Stimulated activated naive CD4-positive, alpha-beta T cell treated with Interleukin-2 at 50 U/mL for 16 hours (primary cell): ENCODE results near the gene ROR1.
"Not testable (repeated sequence)": the region's sequence is repeated elsewhere in the genome, so short reads cannot be mapped to it uniquely, and the experiment has no call there.

Experiments
- DNase-seq: peaks from one replicate; lab custom pipeline; 2025; lab: John Stamatoyannopoulos, UW

Gene ROR1

GRCh38 chr1:64186138-64186897 is 412.5 kb downstream of the ROR1 start:
- DNase-seq = no peak

GRCh38 chr1:64186898-64187280 is 413.1 kb downstream of the ROR1 start:
- no peak for DNase-seq

- no peak for DNase-seq
Measured at GRCh38 chr1:64187646-64188045, 413.8 kb downstream of the ROR1 start.

- no peak for DNase-seq
Measured at GRCh38 chr1:64192290-64192689, 418.5 kb downstream of the ROR1 start.

GRCh38 chr1:64194168-64195080 is 420.6 kb downstream of the ROR1 start:
- no peak for DNase-seq

- DNase-seq = no peak
Measured at GRCh38 chr1:64195081-64195395, 421.2 kb downstream of the ROR1 start.

GRCh38 chr1:64196074-64196870 is 422.5 kb downstream of the ROR1 start:
- DNase-seq = no peak

GRCh38 chr1:64197076-64197475 is 423.3 kb downstream of the ROR1 start:
- DNase-seq = no peak

GRCh38 chr1:64199154-64199553 is 425.3 kb downstream of the ROR1 start:
- no peak for DNase-seq

GRCh38 chr1:64200064-64200463 is 426.2 kb downstream of the ROR1 start:
- no peak for DNase-seq

- DNase-seq = no peak
Measured at GRCh38 chr1:64203420-64203819, 429.6 kb downstream of the ROR1 start, which contains the start of gene UBE2U. TSS of gene UBE2U (plus strand) at chr1:64203623. CDS start at chr1:64204051, 428 bp downstream.

GRCh38 chr1:64209221-64209620 is 435.4 kb downstream of the ROR1 start:
- no peak for DNase-seq

GRCh38 chr1:64212031-64212430 is 438.2 kb downstream of the ROR1 start:
- no peak for DNase-seq

GRCh38 chr1:64215576-64215975 is 441.8 kb downstream of the ROR1 start:
- DNase-seq = no peak

- no peak for DNase-seq
Measured at GRCh38 chr1:64220241-64220640, 446.4 kb downstream of the ROR1 start.

GRCh38 chr1:64223329-64224151 is 449.7 kb downstream of the ROR1 start:
- DNase-seq = no peak

- not testable (repeated sequence) for DNase-seq
Measured at GRCh38 chr1:64224236-64224635, 450.4 kb downstream of the ROR1 start.

- DNase-seq = no peak
Measured at GRCh38 chr1:64228167-64228957, 454.5 kb downstream of the ROR1 start.

- DNase-seq = no peak
Measured at GRCh38 chr1:64229307-64229706, 455.5 kb downstream of the ROR1 start.
